Gastrocnemius medialis (tissue), 4 donors: ENCODE results near the gene SNRK. TPM values are rescaled to one million over a fixed set of nuclear protein-coding genes. Genes with fewer than 3 reads are reported as not detected.

Experiments used
- ATAC-seq, 2 donors: fragments of 150-250 bp; one replicate each; pipeline ENCODE4 v1.9.1; 2016
- DNase-seq, 2 donors: peaks; one replicate each; pipeline ENCODE4 v3.0.0-alpha.2; 2019
- H3K27ac ChIP-seq, 4 donors: fragments of 200-600 bp; sonication (generic); 1 replicate in 1 of 4; 2 replicates in 3 of 4; pipeline ENCODE4 v1.5.1; 2016 to 2018; ENCODE audit warnings: mild to moderate bottlenecking in 2 of 4, moderate library complexity in 1 of 4
- H3K27me3 ChIP-seq, 3 donors: fragments of 200-600 bp; sonication (generic) in 2 of 3; 1 replicate in 1 of 3; 2 replicates in 2 of 3; pipeline versions ENCODE4 v1.5.1 to v1.6.0; 2016 to 2019; ENCODE audit warnings: mild to moderate bottlenecking in 1 of 3, moderate library complexity in 1 of 3
- H3K36me3 ChIP-seq, 2 donors: fragments of 200-600 bp; sonication (generic) in 1 of 2; one replicate each; pipeline ENCODE4 v1.5.1; 2017 to 2018
- H3K4me1 ChIP-seq, 2 donors: fragments of 200-600 bp; sonication (generic) in 1 of 2; one replicate each; pipeline ENCODE4 v1.5.1; 2016 to 2017; ENCODE audit warnings: mild to moderate bottlenecking in 2 of 2
- H3K4me3 ChIP-seq, 4 donors: fragments of 200-600 bp; sonication (generic) in 3 of 4; 1 replicate in 1 of 4; 2 replicates in 3 of 4; pipeline ENCODE4 v1.5.1; 2016 to 2019; ENCODE audit warnings: mild to moderate bottlenecking in 2 of 4
- H3K9me3 ChIP-seq, 3 donors: fragments of 200-600 bp; sonication (generic) in 2 of 3; 1 replicate in 1 of 3; 2 replicates in 2 of 3; pipeline ENCODE4 v1.5.1; 2016 to 2019
- CTCF ChIP-seq, 5 experiments: fragments of 450-650 bp in 3 of 5; fragments of 200-600 bp in 2 of 5; sonication (generic) in 2 of 5; IDR thresholded peaks in 4 of 5; conservative IDR thresholded peaks in 1 of 5; 1 replicate in 4 of 5; 2 replicates in 1 of 5; pipeline ENCODE4 v1.5.1; 2016 to 2019; ENCODE audit warnings: antibody characterized with exemption in 5 of 5, mild to moderate bottlenecking in 3 of 5, moderate library complexity in 3 of 5
- POLR2A ChIP-seq, 2 donors: fragments of 450-650 bp; IDR thresholded peaks; one replicate each; pipeline ENCODE4 v1.6.1; 2017; ENCODE audit warnings: antibody characterized with exemption in 2 of 2, mild to moderate bottlenecking in 2 of 2, moderate library complexity in 2 of 2
- in situ Hi-C, 4 donors: fragments of 200-750 bp; cut with MboI; loops; one replicate each; pipeline versions ENCODE4 v1.15.0 to v1.8.0; 2017; ENCODE audit warnings: low sequenced_read_pairs in 4 of 4
- intact Hi-C: fragments of 100-400 bp; cut with DNase I; formaldehyde crosslinking; loops from one replicate; pipeline ENCODE4 v1.15.1; 2023; ENCODE audit warnings: low total_unique reads
- total RNA-seq, 4 donors: library from RNA; depleted of rRNA; stranded (reverse); fragments of >200 nt; gene quantifications; one replicate each; pipeline versions ENCODE4 v1.1.0 to v1.2.3, GENCODE V29; 2016

Gene SNRK
- total RNA-seq, 4 donors from 2014 or later: 18.4 to 29.0 (median 21.9) TPM

GRCh38 chr3:43327582-43327979 is 41.2 kb downstream of the SNRK start:
- Histone ChIP-seq H3K36me3 (peaks cover 0 to 5% of the 10 kb centered on the region in 2 donors), H3K9me3 (no peaks in the 10 kb centered on the region), H3K4me3 (peak overlapping the region in 1 of 4 donors; percentile 2), H3K27me3 (no peaks in the 10 kb centered on the region), H3K4me1 (peaks cover 35 to 49% of the 10 kb centered on the region in 2 donors), H3K27ac (peak overlapping the region; percentile 73 to 90 (median 84))
- TF ChIP-seq POLR2A (IDR thresholded peaks at IDR 0.05): no peak
- TF ChIP-seq CTCF (IDR thresholded peaks at IDR 0.05 in 4 of 5, conservative IDR thresholded peaks at IDR 0.05 in 1 of 5): no peak
- DNase-seq (no peak), ATAC-seq (no peak)
- in situ Hi-C loops (loop anchor here in 1 of 4 donors (5.0 kb wide), 1 partner anchor 35 kb away; no protein-coding TSS in a partner anchor), intact Hi-C loops (no loop called here)

DNA sequence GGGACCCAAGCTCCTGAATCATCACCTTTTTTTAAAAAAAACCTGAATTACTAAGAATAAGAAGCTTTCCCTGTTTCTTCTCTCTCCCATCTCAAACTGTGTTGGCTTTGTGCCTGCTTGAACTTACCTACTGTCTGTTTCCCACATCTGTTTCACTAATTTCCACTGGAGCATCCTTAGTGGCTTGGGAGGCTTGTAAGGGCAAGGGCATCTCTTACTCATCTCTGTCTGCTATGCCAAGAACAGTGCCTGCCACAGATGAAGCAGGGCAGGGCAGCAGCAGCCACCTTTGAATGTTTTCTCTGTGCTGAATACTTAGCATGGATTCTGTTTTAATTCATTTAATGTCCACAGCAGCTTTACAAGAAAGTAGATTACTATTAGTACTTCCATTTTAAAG is 42.3 kb downstream of the SNRK start:
- peaks cover 0 to 13% of the 10 kb centered on the region in 2 donors for H3K36me3 ChIP-seq
- no peaks in the 10 kb centered on the region for H3K9me3 ChIP-seq
- H3K27me3 ChIP-seq: no peaks in the 10 kb centered on the region
- no peak overlapping the region for H3K4me3 ChIP-seq
- intact Hi-C loops: no loop called here
- no peak for TF ChIP-seq POLR2A (IDR thresholded peaks at IDR 0.05)
- no peak for TF ChIP-seq CTCF (IDR thresholded peaks at IDR 0.05 in 4 of 5, conservative IDR thresholded peaks at IDR 0.05 in 1 of 5)
- no peak for DNase-seq
- H3K4me1 ChIP-seq: peaks cover 35 to 49% of the 10 kb centered on the region in 2 donors
- ATAC-seq: no peak
- peak overlapping the region; percentile 73 to 90 (median 84) for H3K27ac ChIP-seq
- in situ Hi-C loops: loop anchor here in 1 of 4 donors (5.0 kb wide), 1 partner anchor 36 kb away; no protein-coding TSS in a partner anchor

- DNase-seq (no peak), ATAC-seq (no peak)
- Histone ChIP-seq H3K27ac (peak overlapping the region in 1 of 4 donors; percentile 15), H3K27me3 (no peaks in the 10 kb centered on the region), H3K4me1 (peaks cover 19 to 29% of the 10 kb centered on the region in 2 donors), H3K36me3 (peaks cover 0 to 26% of the 10 kb centered on the region in 2 donors), H3K4me3 (no peak overlapping the region), H3K9me3 (peaks cover 0 to 8% (median 3%) of the 10 kb centered on the region in 3 donors)
- in situ Hi-C loops: no loop called here
- intact Hi-C loops: no loop called here
- no peak for TF ChIP-seq POLR2A (IDR thresholded peaks at IDR 0.05)
- TF ChIP-seq CTCF (IDR thresholded peaks at IDR 0.05 in 4 of 5, conservative IDR thresholded peaks at IDR 0.05 in 1 of 5): no peak
These were observed 44.6 kb downstream of the SNRK start for GRCh38 chr3:43330981-43331380.

GRCh38 chr3:43331381-43331780 is 45.0 kb downstream of the SNRK start:
- H3K4me1 ChIP-seq: peaks cover 15 to 25% of the 10 kb centered on the region in 2 donors
- H3K36me3 ChIP-seq: peaks cover 0 to 30% of the 10 kb centered on the region in 2 donors
- H3K9me3 ChIP-seq: peaks cover 0 to 12% (median 3%) of the 10 kb centered on the region in 3 donors
- no peak overlapping the region for H3K4me3 ChIP-seq
- ATAC-seq: no peak
- peak overlapping the region in 1 of 4 donors; percentile 15 for H3K27ac ChIP-seq
- intact Hi-C loops: no loop called here
- in situ Hi-C loops: no loop called here
- DNase-seq: no peak
- no peak for TF ChIP-seq POLR2A (IDR thresholded peaks at IDR 0.05)
- no peaks in the 10 kb centered on the region for H3K27me3 ChIP-seq

DNA sequence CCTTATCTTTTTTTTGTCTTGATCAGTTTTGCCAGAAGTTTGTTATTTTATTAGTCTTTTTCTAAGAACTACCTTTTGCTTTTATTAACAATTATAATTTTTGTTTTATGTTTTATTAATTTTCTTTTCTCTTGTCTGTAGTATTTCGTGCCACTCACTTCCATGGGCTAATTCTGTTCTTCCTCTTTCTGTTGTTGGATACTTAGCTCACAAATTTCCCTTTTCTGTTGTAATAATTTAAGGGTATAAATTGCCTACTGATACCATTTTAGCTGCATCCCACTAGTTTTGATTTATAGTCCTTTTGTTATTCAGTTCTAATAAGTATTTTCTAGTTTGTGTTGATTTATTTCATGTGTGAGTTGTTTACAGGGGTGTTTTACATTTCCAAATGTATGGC is 48.6 kb downstream of the SNRK start:
- in situ Hi-C loops: no loop called here
- Histone ChIP-seq H3K27me3 (no peaks in the 10 kb centered on the region), H3K4me1 (peaks cover 0 to 4% of the 10 kb centered on the region in 2 donors), H3K27ac (no peak overlapping the region), H3K9me3 (peaks cover 0 to 20% (median 10%) of the 10 kb centered on the region in 3 donors), H3K4me3 (no peak overlapping the region), H3K36me3 (peaks cover 0 to 63% of the 10 kb centered on the region in 2 donors)
- intact Hi-C loops: no loop called here
- DNase-seq (no peak), ATAC-seq (no peak)
- TF ChIP-seq CTCF (IDR thresholded peaks at IDR 0.05 in 4 of 5, conservative IDR thresholded peaks at IDR 0.05 in 1 of 5) (no peak), POLR2A (IDR thresholded peaks at IDR 0.05) (no peak)
